Esophagus squamous epithelium (tissue), 4 donors: ENCODE measurements around the gene NADK2.

Source experiments
- CTCF ChIP-seq, 6 experiments: fragments of 450-650 bp in 4 of 6; fragments of 200-600 bp in 2 of 6; sonication (generic) in 2 of 6; IDR thresholded peaks; one replicate each; pipeline ENCODE4 v1.5.1; 2016 to 2019; ENCODE audit warnings: antibody characterized with exemption in 6 of 6, mild to moderate bottlenecking in 4 of 6, moderate library complexity in 4 of 6
- POLR2A ChIP-seq, 4 donors: fragments of 450-650 bp; IDR thresholded peaks; one replicate each; pipeline ENCODE4 v1.6.1; 2017; ENCODE audit warnings: antibody characterized with exemption in 4 of 4, mild to moderate bottlenecking in 4 of 4, moderate library complexity in 3 of 4

DNA sequence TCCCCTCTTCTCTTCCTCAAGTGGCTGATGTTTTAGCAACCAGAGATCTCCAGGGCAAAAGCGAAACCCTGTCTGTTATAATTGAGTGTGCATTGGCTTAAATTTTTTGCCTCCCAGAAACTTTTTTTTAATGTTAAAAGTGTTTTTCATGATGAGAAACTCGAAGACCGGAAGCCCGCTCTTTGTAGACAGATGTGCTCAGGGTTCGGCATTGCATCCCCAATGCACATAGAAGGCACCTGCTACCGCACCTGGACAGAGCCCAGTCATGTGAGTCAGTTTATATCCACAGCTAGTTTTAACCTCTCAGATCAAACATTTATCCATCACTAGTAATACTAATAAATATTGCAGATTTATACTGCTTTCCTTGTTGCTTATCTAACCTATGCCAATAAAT lies 19.5 kb upstream of the NADK2 start:
- no peak for TF ChIP-seq CTCF (IDR thresholded peaks at IDR 0.05)
- no peak for TF ChIP-seq POLR2A (IDR thresholded peaks at IDR 0.05)
